ENCODE data around the gene HMGB4. TPM values are rescaled to one million over a fixed set of nuclear protein-coding genes. Genes with fewer than 3 reads are reported as not detected.

HMGB4 gene
- total RNA-seq, 1 donor from 2014 or later, result not detected

- H3K9me3 Mint-ChIP-seq, result no peaks in the 10 kb centered on the region
- no peak for TF ChIP-seq CTCF (conservative IDR thresholded peaks at IDR 0.05)
These were observed 10.4 kb upstream of the HMGB4 start for GRCh38 chr1:33853431-33853830.

GRCh38 chr1:33854091-33854490 lies 9.8 kb upstream of the HMGB4 start:
- TF ChIP-seq CTCF (conservative IDR thresholded peaks at IDR 0.05), result no peak
- no peak overlapping the region for H3K4me3 Mint-ChIP-seq

More at GRCh38 chr1:33853431-33853830, 10.4 kb upstream of the HMGB4 start:
- Mint-ChIP-seq H3K36me3 (ENCODE audit: low read depth) (no peaks in the 10 kb centered on the region), H3K27me3 (ENCODE audit: low read depth) (peaks cover 15% of the 10 kb centered on the region), H3K27ac (ENCODE audit: unreplicated experiment) (no peak overlapping the region), H3K4me1 (no peaks in the 10 kb centered on the region), H3K4me3 (no peak overlapping the region)
- DNase-seq (ENCODE audit: low read depth, low spot score), result no peak

GRCh38 chr1:33860671-33861070 lies 3.2 kb upstream of the HMGB4 start:
- H3K4me3 Mint-ChIP-seq, result no peak overlapping the region
- no peak overlapping the region for H3K27ac Mint-ChIP-seq (ENCODE audit: unreplicated experiment)
- no peak for TF ChIP-seq CTCF (conservative IDR thresholded peaks at IDR 0.05)
- no peaks in the 10 kb centered on the region for H3K9me3 Mint-ChIP-seq
- DNase-seq (ENCODE audit: low read depth, low spot score), result no peak
- H3K36me3 Mint-ChIP-seq (ENCODE audit: low read depth), result no peaks in the 10 kb centered on the region
- H3K4me1 Mint-ChIP-seq, result no peaks in the 10 kb centered on the region
- no peaks in the 10 kb centered on the region for H3K27me3 Mint-ChIP-seq (ENCODE audit: low read depth)

More at GRCh38 chr1:33854091-33854490, 9.8 kb upstream of the HMGB4 start:
- H3K9me3 Mint-ChIP-seq, result no peaks in the 10 kb centered on the region
- no peaks in the 10 kb centered on the region for H3K4me1 Mint-ChIP-seq
- no peaks in the 10 kb centered on the region for H3K36me3 Mint-ChIP-seq (ENCODE audit: low read depth)
- H3K27me3 Mint-ChIP-seq (ENCODE audit: low read depth), result peaks cover 15% of the 10 kb centered on the region
- no peak overlapping the region for H3K27ac Mint-ChIP-seq (ENCODE audit: unreplicated experiment)
- no peak for DNase-seq (ENCODE audit: low read depth, low spot score)

GRCh38 chr1:33864460-33865389 lies 846 bp downstream of the HMGB4 start:
- DNase-seq (ENCODE audit: low read depth, low spot score), result no peak
- no peaks in the 10 kb centered on the region for H3K36me3 Mint-ChIP-seq (ENCODE audit: low read depth)

GRCh38 chr1:33866281-33866680 lies 2.4 kb downstream of the HMGB4 start:
- TF ChIP-seq CTCF (conservative IDR thresholded peaks at IDR 0.05), result no peak
- Mint-ChIP-seq H3K4me3 (no peak overlapping the region), H3K36me3 (ENCODE audit: low read depth) (no peaks in the 10 kb centered on the region), H3K27me3 (ENCODE audit: low read depth) (no peaks in the 10 kb centered on the region), H3K9me3 (no peaks in the 10 kb centered on the region), H3K4me1 (no peaks in the 10 kb centered on the region), H3K27ac (ENCODE audit: unreplicated experiment) (no peak overlapping the region)
- no peak for DNase-seq (ENCODE audit: low read depth, low spot score)

More at GRCh38 chr1:33864460-33865389, 846 bp downstream of the HMGB4 start:
- H3K27me3 Mint-ChIP-seq (ENCODE audit: low read depth), result no peaks in the 10 kb centered on the region
- no peaks in the 10 kb centered on the region for H3K9me3 Mint-ChIP-seq
- no peak overlapping the region for H3K4me3 Mint-ChIP-seq
- no peak overlapping the region for H3K27ac Mint-ChIP-seq (ENCODE audit: unreplicated experiment)
- H3K4me1 Mint-ChIP-seq, result no peaks in the 10 kb centered on the region
- TF ChIP-seq CTCF (conservative IDR thresholded peaks at IDR 0.05), result no peak
